ENCODE measurements around the gene TMEM151B.
A peak's percentile ranks its signal among the peaks of the same experiment; 100 is the strongest.

Gene TMEM151B

DNA sequence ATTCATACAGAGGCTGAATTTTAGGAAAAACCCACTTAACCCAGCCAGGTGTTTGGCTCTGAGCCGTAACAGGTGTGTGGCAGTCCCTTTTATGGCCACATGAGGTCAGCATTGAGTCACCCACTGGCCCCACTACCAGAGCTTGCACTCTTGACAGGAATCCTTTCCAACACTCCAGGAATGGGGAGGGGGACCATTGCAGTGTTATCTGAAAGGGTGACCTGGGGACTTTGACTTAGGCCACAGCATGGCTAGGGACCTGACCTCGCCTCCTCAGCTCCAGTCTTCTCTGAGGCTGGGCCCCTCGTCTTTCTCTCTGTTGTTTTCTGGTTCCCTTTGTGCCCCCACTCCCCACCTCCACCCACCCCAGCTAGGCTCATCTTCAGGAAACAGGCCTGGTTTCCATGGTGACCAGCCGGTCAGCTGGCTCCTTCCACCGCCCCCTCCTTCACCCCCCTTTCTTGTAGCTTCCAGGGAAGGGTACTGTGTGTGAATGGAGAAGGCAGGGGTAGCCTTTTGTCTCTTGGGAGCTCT is 2.1 kb upstream of the TMEM151B start:
- DNase-seq (ENCODE audit: extremely low read depth, low read depth) = no peak
- TF ChIP-seq, protein P1, sequence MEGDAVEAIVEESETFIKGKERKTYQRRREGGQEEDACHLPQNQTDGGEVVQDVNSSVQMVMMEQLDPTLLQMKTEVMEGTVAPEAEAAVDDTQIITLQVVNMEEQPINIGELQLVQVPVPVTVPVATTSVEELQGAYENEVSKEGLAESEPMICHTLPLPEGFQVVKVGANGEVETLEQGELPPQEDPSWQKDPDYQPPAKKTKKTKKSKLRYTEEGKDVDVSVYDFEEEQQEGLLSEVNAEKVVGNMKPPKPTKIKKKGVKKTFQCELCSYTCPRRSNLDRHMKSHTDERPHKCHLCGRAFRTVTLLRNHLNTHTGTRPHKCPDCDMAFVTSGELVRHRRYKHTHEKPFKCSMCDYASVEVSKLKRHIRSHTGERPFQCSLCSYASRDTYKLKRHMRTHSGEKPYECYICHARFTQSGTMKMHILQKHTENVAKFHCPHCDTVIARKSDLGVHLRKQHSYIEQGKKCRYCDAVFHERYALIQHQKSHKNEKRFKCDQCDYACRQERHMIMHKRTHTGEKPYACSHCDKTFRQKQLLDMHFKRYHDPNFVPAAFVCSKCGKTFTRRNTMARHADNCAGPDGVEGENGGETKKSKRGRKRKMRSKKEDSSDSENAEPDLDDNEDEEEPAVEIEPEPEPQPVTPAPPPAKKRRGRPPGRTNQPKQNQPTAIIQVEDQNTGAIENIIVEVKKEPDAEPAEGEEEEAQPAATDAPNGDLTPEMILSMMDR (IDR thresholded peaks at IDR 0.05; ENCODE audit: low read depth, low read length) = peak; percentile 98

DNA sequence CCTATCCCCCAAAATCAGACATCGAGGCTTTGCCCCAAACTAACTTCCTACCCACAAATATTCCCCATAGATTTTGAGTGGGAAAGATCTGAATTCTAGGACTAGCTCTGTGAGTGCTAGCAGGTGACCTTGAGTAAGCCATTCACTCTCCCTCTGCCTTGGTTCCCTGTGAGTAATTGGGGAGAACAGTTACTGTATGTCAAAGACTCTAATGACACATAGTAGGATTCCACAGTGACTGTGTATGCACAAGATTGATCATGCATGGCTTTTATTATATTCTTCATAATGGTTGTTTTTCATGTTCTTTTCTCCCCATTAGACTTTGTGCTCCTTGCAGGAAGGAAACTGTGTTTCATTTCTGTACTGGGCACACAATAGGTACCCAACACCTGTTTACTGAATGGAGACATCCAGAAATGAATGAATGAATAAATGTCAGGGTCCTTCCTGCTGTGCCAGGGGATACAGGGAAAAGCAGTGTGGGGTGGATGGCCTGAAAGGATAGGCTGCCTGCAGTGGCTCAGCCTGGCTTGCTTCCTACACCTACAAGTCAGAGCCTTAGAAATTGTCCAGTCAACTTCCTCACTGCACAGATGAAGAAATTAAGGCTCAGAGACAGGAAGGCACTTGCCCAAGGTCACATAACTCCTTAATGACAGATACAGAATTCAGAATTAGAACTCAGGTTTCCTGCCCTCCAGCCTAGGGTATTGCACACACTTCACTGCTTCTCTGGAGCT is 901 bp upstream of the TMEM151B start:
- TF ChIP-seq, protein P1 (IDR thresholded peaks at IDR 0.05; ENCODE audit: low read depth, low read length) = no peak
- DNase-seq (ENCODE audit: extremely low read depth, low read depth) = no peak

DNA sequence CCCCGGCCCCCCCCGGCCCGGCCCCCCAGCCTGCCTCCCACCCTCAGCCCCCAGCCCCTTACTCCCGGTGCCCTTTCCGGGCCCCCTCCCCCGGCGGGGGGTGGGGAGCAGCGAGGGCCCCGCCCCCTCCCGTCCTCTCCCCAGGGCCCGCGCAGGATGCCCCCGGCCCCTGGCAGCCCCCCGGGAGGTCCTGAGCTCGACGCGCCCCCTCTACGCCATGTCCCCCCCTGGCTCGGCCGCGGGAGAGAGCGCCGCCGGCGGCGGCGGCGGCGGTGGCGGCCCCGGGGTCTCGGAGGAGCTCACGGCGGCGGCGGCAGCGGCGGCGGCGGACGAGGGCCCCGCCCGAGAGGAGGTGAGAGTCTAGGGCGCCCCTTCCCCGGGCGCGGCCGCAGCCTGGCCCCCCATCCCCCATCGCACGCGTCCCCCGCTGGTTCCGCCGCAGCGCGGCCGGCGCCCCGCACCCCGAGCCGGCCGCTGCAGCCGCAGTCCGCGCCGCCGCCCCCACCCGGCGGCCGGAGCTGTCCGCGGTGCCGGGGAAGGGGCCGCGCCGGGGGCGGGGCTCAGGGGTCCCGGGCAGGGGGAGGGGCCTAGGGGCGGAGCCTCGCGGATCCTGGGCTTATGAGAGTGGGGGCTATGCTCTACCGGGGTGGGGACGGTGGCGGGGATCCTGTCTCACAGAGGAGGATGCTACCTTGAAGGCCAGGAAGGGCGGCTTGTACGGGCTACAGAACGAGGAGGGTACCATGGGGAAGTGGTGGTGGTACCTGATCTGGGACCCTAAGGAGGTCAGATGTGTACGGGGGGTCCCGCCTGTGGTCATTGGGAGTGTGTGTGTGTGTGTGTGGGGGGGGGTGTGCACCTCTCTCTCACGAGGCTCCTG is 516 bp downstream of the TMEM151B start:
- no peak for DNase-seq (ENCODE audit: extremely low read depth, low read depth)
- TF ChIP-seq, protein P1 (IDR thresholded peaks at IDR 0.05; ENCODE audit: low read depth, low read length) = no peak

DNA sequence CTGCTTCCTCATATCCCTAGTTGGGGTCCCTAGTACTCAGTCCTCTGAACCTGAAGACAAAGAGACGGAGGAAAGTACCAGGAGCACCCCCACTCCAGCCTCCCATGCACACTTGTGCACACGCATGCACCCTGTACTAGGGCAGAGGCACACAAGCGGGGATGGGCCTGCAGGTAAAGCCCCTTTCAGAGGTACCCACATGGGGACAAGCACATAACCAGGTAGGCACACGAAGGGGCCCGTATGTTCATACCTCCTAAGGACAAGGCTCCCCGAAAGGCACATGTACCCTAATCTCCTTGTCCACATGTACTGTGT is 1.1 kb downstream of the TMEM151B start:
- DNase-seq (ENCODE audit: extremely low read depth, low read depth) = no peak
- TF ChIP-seq, protein P1 (IDR thresholded peaks at IDR 0.05; ENCODE audit: low read depth, low read length) = no peak

DNA sequence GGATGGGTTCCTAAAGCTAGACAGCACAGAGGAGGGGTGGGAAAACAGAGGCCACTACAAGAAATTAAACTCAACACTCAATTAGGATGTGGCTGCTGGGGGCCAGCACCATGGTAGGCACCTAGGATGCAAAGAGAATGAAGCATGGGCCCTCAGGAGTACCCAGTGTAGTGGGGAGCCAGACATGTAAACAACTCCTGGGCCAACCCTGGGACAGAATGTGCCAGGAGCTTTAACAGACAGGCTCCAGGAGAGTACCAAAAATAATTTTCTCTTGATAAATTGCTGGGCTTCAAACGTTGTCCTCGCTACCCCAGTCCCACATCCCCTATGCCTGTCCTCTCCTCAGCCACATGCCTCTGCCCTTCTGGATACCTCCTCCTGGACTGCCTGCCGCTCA is 1.7 kb downstream of the TMEM151B start:
- TF ChIP-seq, protein P1 (IDR thresholded peaks at IDR 0.05; ENCODE audit: low read depth, low read length) = no peak
- DNase-seq (ENCODE audit: extremely low read depth, low read depth) = no peak

DNA sequence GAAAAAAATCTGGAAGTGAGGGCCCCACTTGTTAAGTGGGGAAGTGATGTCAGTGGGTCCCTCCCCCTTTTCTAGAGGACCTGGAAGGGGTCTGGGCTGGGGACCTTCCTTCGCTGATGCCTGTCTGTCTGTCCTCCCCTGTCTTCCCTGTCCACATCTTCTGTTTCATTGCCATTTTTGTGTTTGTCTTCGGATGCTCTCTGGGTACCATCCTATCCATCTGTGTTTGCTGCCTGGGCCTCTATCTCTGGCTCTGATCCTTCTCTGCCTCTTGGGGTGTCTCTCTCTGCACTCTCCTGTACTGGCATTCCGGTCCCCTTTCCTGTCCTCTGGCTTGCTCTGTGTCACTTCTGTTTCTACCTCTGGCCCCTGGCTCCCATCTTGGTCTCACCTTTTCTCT is 2.3 kb downstream of the TMEM151B start:
- no peak for DNase-seq (ENCODE audit: extremely low read depth, low read depth)
- TF ChIP-seq, protein P1 (IDR thresholded peaks at IDR 0.05; ENCODE audit: low read depth, low read length) = no peak
